Measurements from ENCODE around the gene KAZALD1. TPM values are rescaled to one million over a fixed set of nuclear protein-coding genes. Genes with fewer than 3 reads are reported as not detected.

Gene KAZALD1
- total RNA-seq, 6 experiments from 2014 or later: 0.22 to 1.1 (median 0.57) TPM

DNA sequence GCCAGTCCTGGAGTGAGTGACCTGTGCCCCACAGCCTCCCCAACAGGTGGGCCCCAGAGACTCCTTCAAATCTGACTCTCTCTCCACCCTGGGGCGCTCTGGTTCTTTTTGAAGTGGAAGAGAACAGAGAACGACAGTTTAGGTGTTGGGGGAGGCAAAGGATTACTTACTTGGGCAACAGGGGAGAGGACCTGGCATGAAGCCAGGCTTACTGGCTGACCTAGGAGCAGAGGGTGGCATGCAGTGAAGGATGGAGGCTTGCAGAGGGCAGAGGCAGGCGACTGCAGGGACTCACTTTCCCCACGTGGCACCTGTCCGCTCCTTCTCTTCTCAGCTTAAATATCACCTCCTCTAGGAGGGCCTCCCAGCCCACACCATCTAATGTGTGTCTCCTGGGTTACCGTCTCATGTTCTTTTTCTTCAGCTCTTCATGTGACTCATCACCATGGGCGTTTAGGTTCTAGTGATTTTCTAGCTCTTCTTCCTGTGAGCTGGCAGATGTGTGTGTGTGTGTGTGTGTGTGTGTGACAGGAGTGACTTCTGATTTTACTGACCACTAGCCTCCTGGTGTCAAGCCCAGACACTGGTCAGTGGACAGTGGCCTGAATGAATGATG, 46.7 kb upstream of the KAZALD1 start:
- no peak for ATAC-seq
- Histone ChIP-seq H3K27ac (no peak overlapping the region), H3K36me3 (no peaks in the 10 kb centered on the region), H3K9me3 (no peaks in the 10 kb centered on the region), H3K4me1 (peaks cover 0 to 8% (median 2%) of the 10 kb centered on the region in 4 donors), H3K27me3 (no peaks in the 10 kb centered on the region), H3K4me3 (no peak overlapping the region)
- intact Hi-C loops (cut with DNase I): no loop called here
- 35% methylated on average over 5 of the region's 7 CpGs for WGBS (ENCODE audit: insufficient coverage, low coverage, low lambda C conversion rate, missing lambda C conversion rate)
- no peak for DNase-seq
- no peak for TF ChIP-seq POLR2A (IDR thresholded peaks at IDR 0.05)
- TF ChIP-seq CTCF (IDR thresholded peaks at IDR 0.05): no peak

DNA sequence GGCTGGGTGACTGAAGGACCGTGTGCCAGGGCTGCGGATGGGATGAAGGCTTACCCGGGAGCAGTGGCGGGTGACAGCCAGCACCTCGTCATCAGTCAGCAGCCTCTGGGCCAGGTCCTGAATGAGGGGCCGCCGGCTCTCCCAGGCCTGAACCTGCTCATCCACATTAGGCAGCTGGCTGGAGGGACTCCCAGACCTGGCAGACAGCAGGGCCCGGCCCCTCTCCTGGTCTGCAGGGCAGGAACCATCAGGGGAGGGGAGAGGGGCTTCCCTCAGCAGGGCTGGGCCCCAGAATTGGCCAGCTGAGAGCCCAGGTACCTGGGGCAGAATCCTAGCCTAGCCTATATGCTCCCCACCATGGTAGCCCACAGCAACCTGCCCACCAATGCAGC, 46.2 kb upstream of the KAZALD1 start:
- H3K4me1 ChIP-seq: peaks cover 0 to 8% (median 2%) of the 10 kb centered on the region in 4 donors
- no peak for ATAC-seq
- 80% methylated on average over 1 of the region's 8 CpGs for WGBS (ENCODE audit: insufficient coverage, low coverage, low lambda C conversion rate, missing lambda C conversion rate)
- no peak for DNase-seq
- TF ChIP-seq POLR2A (IDR thresholded peaks at IDR 0.05) (no peak), CTCF (IDR thresholded peaks at IDR 0.05) (no peak)
- H3K9me3 ChIP-seq: no peaks in the 10 kb centered on the region
- H3K4me3 ChIP-seq: no peak overlapping the region
- H3K36me3 ChIP-seq: no peaks in the 10 kb centered on the region
- H3K27me3 ChIP-seq: no peaks in the 10 kb centered on the region
- intact Hi-C loops (cut with DNase I): no loop called here
- H3K27ac ChIP-seq: no peak overlapping the region

DNA sequence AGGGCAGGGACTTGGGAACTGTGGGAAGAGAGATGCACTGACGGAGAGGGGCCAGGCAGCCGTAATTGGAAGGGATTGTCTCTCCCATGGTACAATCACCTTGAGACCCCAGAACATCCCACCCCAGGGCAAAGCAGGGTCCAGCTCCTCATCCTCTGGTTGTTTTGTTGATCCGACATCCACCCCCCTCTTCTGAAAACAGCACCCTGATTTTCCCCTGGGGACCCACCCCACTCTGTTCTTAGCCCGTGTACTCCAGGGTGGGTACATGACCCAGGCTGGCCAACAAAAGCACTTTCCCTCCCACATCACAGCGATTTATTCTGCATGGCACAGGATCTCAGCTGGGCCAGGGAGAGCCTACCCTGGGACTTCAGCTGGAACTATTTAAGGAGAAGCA, 45.0 kb upstream of the KAZALD1 start:
- no peak for DNase-seq
- Histone ChIP-seq H3K4me1 (peaks cover 0 to 8% (median 2%) of the 10 kb centered on the region in 4 donors), H3K4me3 (no peak overlapping the region), H3K27ac (no peak overlapping the region), H3K9me3 (no peaks in the 10 kb centered on the region), H3K36me3 (no peaks in the 10 kb centered on the region), H3K27me3 (no peaks in the 10 kb centered on the region)
- 51% methylated on average over 3 of the region's 5 CpGs for WGBS (ENCODE audit: insufficient coverage, low coverage, low lambda C conversion rate, missing lambda C conversion rate)
- intact Hi-C loops (cut with DNase I): no loop called here
- TF ChIP-seq POLR2A (IDR thresholded peaks at IDR 0.05): no peak
- ATAC-seq: no peak

DNA sequence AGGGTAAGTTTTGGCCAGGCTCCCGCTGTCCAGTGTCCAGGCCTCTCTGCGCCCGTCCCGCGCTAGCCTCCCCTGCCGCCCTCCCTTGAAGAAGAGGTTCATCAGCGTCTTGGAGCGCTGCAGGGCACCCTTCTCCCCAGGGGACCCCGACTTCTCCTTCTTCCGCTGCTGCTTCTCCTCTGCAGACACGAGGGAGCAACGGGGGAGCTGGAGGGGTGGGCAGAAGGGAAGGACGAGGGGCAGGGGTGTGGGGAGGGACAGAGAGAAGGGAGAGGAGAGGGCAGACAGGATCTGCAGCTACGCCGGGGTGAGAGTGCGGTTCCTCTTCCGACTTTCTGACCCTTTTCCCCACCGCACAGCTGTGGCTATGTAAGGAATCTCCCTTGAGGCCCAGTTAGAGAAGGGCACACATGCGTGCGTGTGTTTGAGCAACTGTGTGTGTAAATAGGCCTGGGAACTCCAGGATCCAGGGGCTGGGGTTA, 43.6 kb upstream of the KAZALD1 start:
- DNase-seq: no peak
- ATAC-seq: no peak
- 40% methylated on average over 2 of the region's 20 CpGs for WGBS (ENCODE audit: insufficient coverage, low coverage, low lambda C conversion rate, missing lambda C conversion rate)
- intact Hi-C loops (cut with DNase I): no loop called here
- Histone ChIP-seq H3K27me3 (no peaks in the 10 kb centered on the region), H3K4me1 (peaks cover 0 to 4% (median 2%) of the 10 kb centered on the region in 4 donors), H3K4me3 (no peak overlapping the region), H3K36me3 (no peaks in the 10 kb centered on the region), H3K9me3 (no peaks in the 10 kb centered on the region), H3K27ac (no peak overlapping the region)
- TF ChIP-seq POLR2A (IDR thresholded peaks at IDR 0.05): no peak
- no peak for TF ChIP-seq CTCF (IDR thresholded peaks at IDR 0.05)

- DNase-seq (peak; percentile 67 to 78 (median 77)), ATAC-seq (peak; percentile 65 to 76 (median 72))
- Histone ChIP-seq H3K27me3 (no peaks in the 10 kb centered on the region), H3K4me3 (no peak overlapping the region), H3K4me1 (peaks cover 0 to 3% (median 0%) of the 10 kb centered on the region in 4 donors), H3K36me3 (no peaks in the 10 kb centered on the region), H3K9me3 (no peaks in the 10 kb centered on the region), H3K27ac (no peak overlapping the region)
- 50% methylated on average over 2 of the region's 45 CpGs for WGBS (ENCODE audit: insufficient coverage, low coverage, low lambda C conversion rate, missing lambda C conversion rate)
- TF ChIP-seq POLR2A (IDR thresholded peaks at IDR 0.05) (no peak), CTCF (IDR thresholded peaks at IDR 0.05) (peak; percentile 57 to 67 (median 62))
- intact Hi-C loops (cut with DNase I): no loop called here
Observed at GRCh38 chr10:101018600-101019439, 43.0 kb upstream of the KAZALD1 start.
